ENCODE measurements around the gene CCNY.
"Not testable (repeated sequence)": the region's sequence is repeated elsewhere in the genome, so short reads cannot be mapped to it uniquely, and the experiment has no call there.

Gene CCNY

DNA sequence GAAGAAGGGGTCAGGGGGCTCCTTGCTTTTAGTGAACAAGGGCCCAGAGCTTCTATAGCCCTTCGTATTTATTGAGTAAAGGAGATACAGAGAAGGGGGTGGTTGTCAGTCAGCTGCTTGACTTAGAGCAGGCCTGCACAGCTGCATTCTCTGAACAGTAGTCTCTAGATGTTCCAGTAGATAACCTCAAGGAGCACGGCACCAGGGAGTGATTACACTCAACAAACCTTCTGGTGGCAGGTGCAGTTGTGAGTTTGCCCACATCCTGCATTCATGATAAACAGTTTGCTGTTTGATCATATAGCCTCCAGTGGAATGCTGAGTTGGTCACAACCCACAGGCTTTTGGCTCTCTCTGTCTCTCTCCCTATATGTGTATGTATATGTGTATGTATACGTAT lies 198.8 kb downstream of the CCNY start:
- no peak for DNase-seq

DNA sequence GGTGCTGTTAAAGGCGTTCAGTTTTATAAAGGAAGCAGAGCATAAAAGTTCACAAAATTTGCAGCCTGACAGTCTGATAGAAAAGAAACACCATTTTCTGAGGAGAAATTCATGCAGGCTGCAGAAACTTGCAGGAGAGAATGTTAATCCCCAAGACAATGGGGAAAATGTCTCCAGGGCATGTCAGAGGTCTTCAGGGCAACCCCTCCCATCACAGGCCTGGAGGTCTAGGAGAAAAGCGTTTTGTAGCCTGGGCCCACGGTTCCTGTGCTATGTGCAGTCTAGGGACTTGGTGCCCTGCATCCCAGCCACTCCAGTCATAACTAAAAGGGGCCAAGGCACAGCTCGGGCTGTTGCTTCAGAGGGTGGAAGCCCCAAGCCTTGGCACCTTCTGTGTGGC lies 200.5 kb downstream of the CCNY start:
- DNase-seq = no peak

DNA sequence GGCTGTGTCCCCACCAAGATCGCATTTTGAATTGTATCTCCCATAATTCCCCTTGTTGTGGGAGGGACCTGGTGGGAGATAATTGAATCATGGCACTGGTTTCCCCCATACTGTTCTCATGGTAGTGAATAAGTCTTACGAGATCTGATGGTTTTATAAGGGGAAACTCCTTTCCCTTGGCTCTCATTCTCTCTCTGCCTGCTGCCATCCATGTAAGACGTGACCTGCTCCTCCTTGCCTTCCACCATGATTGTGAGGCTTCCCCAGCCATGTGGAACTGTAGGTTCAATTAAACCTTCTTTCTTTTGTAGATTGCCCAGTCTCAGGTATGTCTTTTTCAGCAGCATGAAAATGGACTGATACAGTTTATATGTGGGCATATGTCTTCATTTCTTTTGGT lies 201.6 kb downstream of the CCNY start:
- DNase-seq = not testable (repeated sequence)

- DNase-seq = no peak
Measured at GRCh38 chr10:35540296-35541164, 204.2 kb downstream of the CCNY start.

GRCh38 chr10:35541720-35542119 lies 205.4 kb downstream of the CCNY start:
- no peak for DNase-seq

- DNase-seq = no peak
Measured at GRCh38 chr10:35542303-35542702, 206.0 kb downstream of the CCNY start.

- no peak for DNase-seq
Measured at GRCh38 chr10:35545079-35545657, 208.9 kb downstream of the CCNY start.

- DNase-seq = no peak
Measured at GRCh38 chr10:35545878-35546590, 209.7 kb downstream of the CCNY start.

DNA sequence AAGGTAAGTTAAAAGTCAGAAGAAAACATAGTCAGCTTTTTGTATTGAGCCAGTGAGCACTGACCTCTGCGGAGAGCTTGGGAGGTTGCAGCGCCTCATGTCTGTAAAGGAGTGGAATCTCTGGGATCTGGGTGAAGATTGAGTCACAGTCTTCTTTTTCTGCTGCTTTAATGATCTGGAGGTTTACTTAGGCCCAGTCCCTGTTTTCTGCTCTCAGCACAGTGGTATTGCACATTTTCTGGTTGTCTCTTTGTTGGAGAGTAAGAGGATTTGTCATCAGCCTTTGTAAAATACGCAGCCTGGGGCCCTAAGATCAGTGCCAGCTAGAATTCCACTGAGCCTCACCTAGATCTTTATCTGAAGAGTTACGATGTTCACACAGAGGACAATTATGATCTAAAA lies 210.5 kb downstream of the CCNY start:
- DNase-seq = no peak

GRCh38 chr10:35552650-35553342 lies 216.5 kb downstream of the CCNY start:
- DNase-seq = no peak

DNA sequence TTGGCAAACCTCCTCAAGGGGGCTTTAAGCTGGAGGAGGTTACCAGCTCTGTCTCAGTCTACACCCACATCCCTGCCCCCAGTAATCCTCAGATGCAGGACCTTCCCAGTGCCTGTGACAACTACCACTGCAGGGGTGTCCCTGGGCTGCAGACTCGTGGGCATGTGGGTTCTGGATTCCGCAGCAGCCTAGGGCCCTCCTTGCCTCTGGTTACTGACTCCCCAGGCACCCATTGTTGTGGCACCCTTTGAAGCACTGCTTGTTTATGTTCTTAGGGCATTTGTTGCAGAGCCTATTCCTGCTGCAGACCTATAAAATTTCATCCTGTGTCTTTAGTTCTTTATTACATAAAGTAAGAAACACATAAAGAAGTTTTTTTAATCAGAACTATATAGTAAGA lies 217.7 kb downstream of the CCNY start:
- no peak for DNase-seq

DNA sequence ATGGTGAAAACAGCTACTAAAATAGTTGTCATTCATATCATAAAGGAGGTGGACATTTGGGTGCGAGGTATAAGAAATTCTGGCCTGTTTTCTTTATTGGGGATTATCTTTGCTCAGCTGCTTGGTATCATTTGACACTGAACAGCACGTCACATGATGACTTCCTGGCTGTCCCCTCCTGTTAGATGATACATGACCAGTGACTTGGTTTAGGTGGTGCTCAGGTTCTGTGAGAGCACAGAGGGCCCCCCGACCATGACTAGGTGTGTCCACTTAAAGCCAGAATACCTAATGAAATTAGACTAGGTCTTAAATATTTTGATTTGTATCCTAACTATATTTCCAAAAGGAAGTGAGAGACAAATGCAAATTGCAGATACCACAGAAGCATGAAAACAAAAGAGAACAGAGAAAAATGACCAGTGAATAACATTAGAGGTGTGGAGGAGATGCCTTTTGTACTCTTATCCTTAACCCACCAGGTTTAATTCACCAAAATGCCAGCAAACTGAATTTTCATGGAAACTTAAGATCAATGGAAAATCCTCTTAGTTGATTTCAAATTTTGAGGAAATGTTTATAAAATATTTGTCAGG lies 218.2 kb downstream of the CCNY start:
- DNase-seq = no peak

DNA sequence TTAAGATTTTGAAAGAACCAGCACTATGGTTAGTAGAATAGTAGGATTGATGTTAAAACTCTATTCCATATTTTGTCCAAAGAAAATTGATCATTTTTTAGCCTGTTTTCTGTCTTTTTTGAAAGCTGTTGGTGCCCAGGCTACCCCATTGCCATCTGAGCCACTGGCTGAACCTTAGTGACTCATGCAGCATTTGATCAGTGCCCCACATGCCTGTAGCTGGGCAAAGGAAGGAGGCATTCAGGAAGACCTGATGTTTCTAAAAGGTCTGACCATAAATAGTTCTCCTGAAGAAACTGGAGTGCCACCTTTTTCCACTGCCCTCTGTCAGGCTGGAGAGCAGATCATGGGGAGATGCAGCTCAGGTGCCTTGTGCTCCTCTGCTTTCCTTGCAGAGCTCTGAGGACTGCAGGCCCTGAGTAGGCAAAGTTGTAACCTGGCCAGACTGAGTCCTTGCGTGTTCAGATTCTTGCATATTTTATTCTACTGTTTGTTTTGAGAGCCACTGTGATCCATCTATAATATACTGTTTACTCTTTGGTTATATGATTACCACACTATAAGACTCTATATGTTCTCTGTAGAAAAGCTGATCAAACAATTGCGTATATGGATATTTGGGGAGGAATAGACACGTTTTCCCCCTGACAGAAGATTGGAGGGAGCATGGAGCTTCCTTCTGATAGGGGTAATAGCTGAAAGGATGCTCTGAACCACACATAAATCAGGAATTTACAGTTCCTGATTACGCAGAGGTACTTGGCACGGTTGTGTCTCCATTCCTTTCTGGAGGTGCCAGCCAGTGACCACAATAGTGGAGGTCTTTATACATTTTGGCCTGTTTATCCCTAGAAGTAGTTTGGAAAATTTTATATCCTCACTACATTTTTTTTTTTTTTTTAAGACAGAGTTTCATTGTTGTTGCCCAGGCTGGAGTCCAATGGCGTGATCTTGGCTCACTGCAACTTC lies 219.9 kb downstream of the CCNY start:
- DNase-seq = no peak

DNA sequence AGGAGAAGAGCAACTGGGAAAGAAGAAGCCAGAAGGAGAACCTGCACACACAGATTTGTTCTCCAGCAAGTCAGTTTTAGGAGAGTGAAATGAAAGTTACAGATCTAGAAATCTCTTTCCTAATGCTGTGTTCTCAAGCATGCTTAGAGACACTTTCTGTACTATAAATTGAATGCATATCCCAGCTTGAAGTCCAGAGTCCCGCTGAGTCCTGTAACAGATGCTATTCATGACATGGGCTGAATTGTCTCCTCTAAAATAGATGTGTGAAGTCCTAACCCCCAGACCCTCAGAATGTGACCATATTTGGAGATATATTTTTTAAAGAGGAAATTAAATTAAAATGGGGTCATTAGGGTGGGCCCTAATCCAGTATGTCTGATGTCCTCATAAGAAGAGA lies 222.0 kb downstream of the CCNY start:
- no peak for DNase-seq

GRCh38 chr10:35559416-35559815 lies 223.1 kb downstream of the CCNY start:
- DNase-seq = no peak

- DNase-seq = peak; percentile 9 to 28
Measured at GRCh38 chr10:35561715-35562114, 225.4 kb downstream of the CCNY start.

DNA sequence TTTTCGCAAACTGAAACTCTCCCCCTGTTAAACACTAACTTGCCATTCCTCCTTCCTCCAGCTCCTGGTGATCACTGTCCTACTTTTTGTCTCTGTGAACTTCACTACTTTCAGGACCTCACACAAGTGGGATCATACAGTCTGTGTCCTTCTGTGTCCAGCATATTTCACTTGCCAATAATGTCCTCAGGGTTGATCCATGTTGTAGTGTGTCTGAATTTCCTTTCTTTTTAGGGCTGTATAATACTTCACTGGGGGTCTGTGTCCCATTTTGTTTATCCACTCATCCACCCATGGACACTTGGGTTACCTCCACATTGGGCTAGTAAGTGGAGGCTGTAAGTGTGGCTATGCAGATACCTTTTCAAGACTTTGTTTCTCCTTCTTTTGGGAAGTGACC lies 226.1 kb downstream of the CCNY start:
- no peak for DNase-seq

GRCh38 chr10:35563261-35563891 lies 227.1 kb downstream of the CCNY start:
- peak; percentile 23 to 71 for DNase-seq

DNA sequence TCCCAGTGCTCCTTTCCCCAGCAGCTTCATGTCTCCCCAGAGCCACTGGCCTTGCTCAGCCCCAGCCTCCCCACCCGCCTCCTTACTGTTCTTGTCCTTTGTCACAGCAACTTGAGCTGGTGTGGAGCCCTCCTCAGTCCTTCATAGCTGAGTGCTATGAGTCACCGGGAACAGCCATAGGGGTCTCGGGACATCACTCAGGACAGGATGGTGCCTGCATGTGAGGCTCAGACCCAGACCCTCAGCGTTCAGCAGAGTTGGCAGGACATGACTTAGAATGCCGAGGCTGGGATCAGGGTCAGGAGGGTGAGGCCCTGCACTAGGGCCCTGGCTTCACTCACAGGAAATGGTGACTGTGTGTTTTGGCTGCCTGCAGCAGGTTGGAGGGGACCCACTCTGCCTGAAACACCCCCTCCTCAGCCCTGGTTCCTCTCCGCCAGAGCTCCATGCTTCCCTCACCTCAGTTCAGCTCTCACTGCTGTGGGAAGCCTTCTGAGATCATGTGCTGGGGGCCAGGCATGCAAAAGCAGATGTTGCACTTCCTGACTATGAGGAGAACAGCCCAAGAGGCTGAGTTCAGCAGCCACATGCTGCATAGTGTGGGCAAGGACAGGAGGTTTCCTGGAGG lies 228.1 kb downstream of the CCNY start:
- DNase-seq = peak in 1 of 2 donors; percentile 32

DNA sequence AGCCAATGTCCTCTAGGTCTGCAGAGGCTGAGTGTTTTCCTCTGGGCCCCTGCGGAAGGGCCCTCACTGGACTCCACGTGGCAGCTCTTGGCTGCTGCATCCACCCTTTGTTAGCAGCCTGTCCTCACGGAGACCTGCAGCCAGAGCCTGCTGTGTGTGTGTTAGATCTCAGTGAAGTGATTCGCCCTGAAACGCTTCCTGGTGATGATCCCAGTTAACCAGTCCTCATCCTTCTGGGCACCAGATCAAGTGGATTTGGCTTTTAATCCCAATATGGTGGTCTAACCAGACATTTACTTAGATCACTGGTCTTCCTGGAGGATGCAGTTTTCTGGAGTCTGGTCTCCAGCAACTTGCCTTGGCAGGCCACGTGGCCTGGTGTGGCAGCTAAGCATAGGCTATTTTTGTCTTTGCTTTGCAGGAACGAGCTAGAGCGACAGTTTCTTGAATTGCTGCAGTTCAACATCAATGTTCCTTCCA lies 229.3 kb downstream of the CCNY start:
- peak; percentile 12 to 29 for DNase-seq
